Thyroid gland (tissue), 4 donors: ENCODE data around the gene ST6GALNAC6. TPM values are rescaled to one million over a fixed set of nuclear protein-coding genes. Genes with fewer than 3 reads are reported as not detected.

Experiments
- DNase-seq, 2 donors: peaks; one replicate each; pipeline ENCODE4 v3.0.0-alpha.2; 2019
- H3K27ac ChIP-seq, 3 donors: fragments of 200-600 bp; sonication (generic); 1 replicate in 2 of 3; 2 replicates in 1 of 3; pipeline ENCODE4 v1.5.1; 2016 to 2019; ENCODE audit warnings: mild to moderate bottlenecking in 1 of 3, moderate library complexity in 1 of 3
- H3K27me3 ChIP-seq: fragments of 200-600 bp; sonication (generic); one replicate; pipeline ENCODE4 v1.5.1; 2019
- H3K36me3 ChIP-seq, 2 donors: fragments of 200-600 bp; sonication (generic); one replicate each; pipeline ENCODE4 v1.5.1; 2016 to 2019
- H3K4me1 ChIP-seq, 2 donors: fragments of 200-600 bp; sonication (generic); one replicate each; pipeline ENCODE4 v1.5.1; 2017 to 2019
- H3K4me3 ChIP-seq, 3 donors: fragments of 200-600 bp; sonication (generic); replicated peaks in 1 of 3; 1 replicate in 2 of 3; 2 replicates in 1 of 3; pipeline ENCODE4 v1.5.1; 2016; ENCODE audit warnings: mild to moderate bottlenecking in 1 of 3
- H3K9me3 ChIP-seq: fragments of 200-600 bp; sonication (generic); one replicate; pipeline ENCODE4 v1.5.1; 2017
- POLR2A ChIP-seq, 2 donors: fragments of 450-650 bp; IDR thresholded peaks; one replicate each; pipeline ENCODE4 v1.6.1; 2017; ENCODE audit warnings: antibody characterized with exemption in 2 of 2, mild to moderate bottlenecking in 2 of 2, moderate library complexity in 1 of 2
- WGBS, 2 donors: methylation state at CpG; one replicate each; pipeline ENCODE4 v1.1.5; 2017; 5-methylcytosine and 5-hydroxymethylcytosine counted together
- intact Hi-C: fragments of 100-400 bp; cut with DNase I; formaldehyde crosslinking; loops from one replicate; pipeline ENCODE4 v1.15.1; 2023
- total RNA-seq, 4 donors: library from RNA; depleted of rRNA; stranded (reverse); fragments of >200 nt; gene quantifications; one replicate each; pipeline ENCODE4 v1.2.3, GENCODE V29; 2016
- TF ChIP-seq, protein P1 (sequence below), 6 experiments: fragments of 200-600 bp in 3 of 6; fragments of 450-650 bp in 3 of 6; sonication (generic) in 3 of 6; IDR thresholded peaks; one replicate each; pipeline ENCODE4 v1.5.1; 2016 to 2019; ENCODE audit warnings: antibody characterized with exemption in 6 of 6, mild to moderate bottlenecking in 2 of 6, inconsistent platforms in 1 of 6, moderate library complexity in 1 of 6

ST6GALNAC6 gene
- total RNA-seq, 4 donors from 2014 or later: 39.2 to 124 (median 50.8) TPM

GRCh38 chr9:127907867-127908659 lies 8.7 kb upstream of the ST6GALNAC6 start:
- Histone ChIP-seq H3K27me3 (no peaks in the 10 kb centered on the region), H3K9me3 (no peaks in the 10 kb centered on the region), H3K36me3 (peaks cover 0 to 3% of the 10 kb centered on the region in 2 donors), H3K27ac (no peak overlapping the region), H3K4me1 (peaks cover 45 to 69% of the 10 kb centered on the region in 2 donors), H3K4me3 (no peak overlapping the region)
- WGBS, 2 donors: 86 to 88% methylated on average over 27 to 32 of the region's 35 CpGs
- TF ChIP-seq, protein P1, sequence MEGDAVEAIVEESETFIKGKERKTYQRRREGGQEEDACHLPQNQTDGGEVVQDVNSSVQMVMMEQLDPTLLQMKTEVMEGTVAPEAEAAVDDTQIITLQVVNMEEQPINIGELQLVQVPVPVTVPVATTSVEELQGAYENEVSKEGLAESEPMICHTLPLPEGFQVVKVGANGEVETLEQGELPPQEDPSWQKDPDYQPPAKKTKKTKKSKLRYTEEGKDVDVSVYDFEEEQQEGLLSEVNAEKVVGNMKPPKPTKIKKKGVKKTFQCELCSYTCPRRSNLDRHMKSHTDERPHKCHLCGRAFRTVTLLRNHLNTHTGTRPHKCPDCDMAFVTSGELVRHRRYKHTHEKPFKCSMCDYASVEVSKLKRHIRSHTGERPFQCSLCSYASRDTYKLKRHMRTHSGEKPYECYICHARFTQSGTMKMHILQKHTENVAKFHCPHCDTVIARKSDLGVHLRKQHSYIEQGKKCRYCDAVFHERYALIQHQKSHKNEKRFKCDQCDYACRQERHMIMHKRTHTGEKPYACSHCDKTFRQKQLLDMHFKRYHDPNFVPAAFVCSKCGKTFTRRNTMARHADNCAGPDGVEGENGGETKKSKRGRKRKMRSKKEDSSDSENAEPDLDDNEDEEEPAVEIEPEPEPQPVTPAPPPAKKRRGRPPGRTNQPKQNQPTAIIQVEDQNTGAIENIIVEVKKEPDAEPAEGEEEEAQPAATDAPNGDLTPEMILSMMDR (IDR thresholded peaks at IDR 0.05): no peak
- TF ChIP-seq POLR2A (IDR thresholded peaks at IDR 0.05): no peak
- intact Hi-C loops: no loop called here
- DNase-seq: no peak

- H3K9me3 ChIP-seq: no peaks in the 10 kb centered on the region
- 25 to 40% methylated on average over 12 of the region's 12 CpGs for WGBS, 2 donors
- TF ChIP-seq, protein P1 (IDR thresholded peaks at IDR 0.05): no peak
- TF ChIP-seq POLR2A (IDR thresholded peaks at IDR 0.05): peak in 1 of 2 donors; percentile 23
- no peaks in the 10 kb centered on the region for H3K27me3 ChIP-seq
- peaks cover 0 to 3% of the 10 kb centered on the region in 2 donors for H3K36me3 ChIP-seq
- DNase-seq: peak; percentile 89 to 90
- H3K27ac ChIP-seq: peak overlapping the region; percentile 70 to 83 (median 80)
- no peak overlapping the region for H3K4me3 ChIP-seq
- H3K4me1 ChIP-seq: peaks cover 41 to 52% of the 10 kb centered on the region in 2 donors
- intact Hi-C loops: no loop called here
Measured at GRCh38 chr9:127905788-127906191, 6.4 kb upstream of the ST6GALNAC6 start.

GRCh38 chr9:127905004-127905728 lies 5.8 kb upstream of the ST6GALNAC6 start:
- intact Hi-C loops: no loop called here
- Histone ChIP-seq H3K36me3 (peaks cover 0 to 3% of the 10 kb centered on the region in 2 donors), H3K4me3 (no peak overlapping the region), H3K27ac (peak overlapping the region; percentile 70 to 83 (median 80)), H3K9me3 (no peaks in the 10 kb centered on the region), H3K27me3 (no peaks in the 10 kb centered on the region), H3K4me1 (peaks cover 37 to 46% of the 10 kb centered on the region in 2 donors)
- 56 to 69% methylated on average over 2 to 5 of the region's 5 CpGs for WGBS, 2 donors
- TF ChIP-seq, protein P1 (IDR thresholded peaks at IDR 0.05): no peak
- no peak for TF ChIP-seq POLR2A (IDR thresholded peaks at IDR 0.05)
- DNase-seq: no peak

GRCh38 chr9:127904561-127905003 lies 5.2 kb upstream of the ST6GALNAC6 start:
- H3K36me3 ChIP-seq: peaks cover 0 to under 1% of the 10 kb centered on the region in 2 donors
- no peak overlapping the region for H3K4me3 ChIP-seq
- intact Hi-C loops: no loop called here
- H3K9me3 ChIP-seq: no peaks in the 10 kb centered on the region
- peak; percentile 89 to 94 for DNase-seq
- peak overlapping the region; percentile 70 to 83 (median 80) for H3K27ac ChIP-seq
- H3K27me3 ChIP-seq: no peaks in the 10 kb centered on the region
- peak in 1 of 2 donors; percentile 17 for TF ChIP-seq POLR2A (IDR thresholded peaks at IDR 0.05)
- TF ChIP-seq, protein P1 (IDR thresholded peaks at IDR 0.05): no peak
- H3K4me1 ChIP-seq: peaks cover 42 to 49% of the 10 kb centered on the region in 2 donors
- WGBS, 2 donors: 15 to 18% methylated on average over 9 to 12 of the region's 12 CpGs
